ENCODE measurements around the gene AGBL1. TPM values are rescaled to one million over a fixed set of nuclear protein-coding genes. Genes with fewer than 3 reads are reported as not detected.

Gene AGBL1
- polyA plus RNA-seq, 2 of the 4 experiments (the other 2 are of a cell fraction): not detected

DNA sequence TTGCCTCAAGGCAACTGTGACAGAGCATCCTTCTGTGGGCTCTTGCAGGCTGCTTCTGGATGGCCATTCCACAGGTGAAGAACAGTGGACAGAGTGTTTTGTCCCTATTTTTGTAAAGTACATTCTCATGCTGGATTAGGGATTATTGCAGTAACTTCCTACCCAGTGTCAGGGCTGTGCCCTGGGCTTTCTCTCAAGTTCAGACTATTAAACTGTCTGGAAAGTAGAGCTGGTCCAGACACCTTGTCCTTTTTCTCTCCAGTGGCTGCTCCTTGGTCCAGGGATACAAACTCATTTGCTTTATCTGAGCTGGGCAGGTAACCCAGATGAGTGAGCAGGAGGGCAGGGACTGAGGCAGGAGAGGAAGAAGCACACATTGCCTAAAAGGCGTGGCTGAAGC lies 37.4 kb upstream of the AGBL1 start:
- CTCF ChIA-PET: no interaction called here
- Histone ChIP-seq H3K4me1 (no peaks in the 10 kb centered on the region), H3K4me3 (no peak overlapping the region), H3K9me3 (0 out of 3 replicates have a peak, but pooled peaks cover under 1% of the 10 kb centered on the region), H3K27ac (no peak overlapping the region), H3K4me2 (no peak overlapping the region)
- FAIRE-seq (no peak), DNase-seq (ENCODE audit: low read depth in 1 of 2, low spot score in 1 of 2) (no peak), ATAC-seq (no peak)
- TF ChIP-seq NPAS2 (CRISPR knock-in tag; IDR thresholded peaks at IDR 0.05; ENCODE audit: borderline replicate concordance) (no peak), RAD21 (conservative IDR thresholded peaks at IDR 0.05 in 1 of 2, IDR thresholded peaks at IDR 0.05 in 1 of 2) (no peak), CEBPB (IDR thresholded peaks at IDR 0.05) (no peak), ZFP36 (IDR thresholded peaks at IDR 0.05; ENCODE audit: borderline replicate concordance, partially characterized antibody) (no peak), RNF2 (IDR thresholded peaks at IDR 0.05; ENCODE audit: borderline replicate concordance, low read depth) (no peak), POLR2AphosphoS2 (conservative IDR thresholded peaks at IDR 0.05; ENCODE audit: low read length) (no peak), CBX2 (IDR thresholded peaks at IDR 0.05; ENCODE audit: borderline replicate concordance, low read depth) (no peak), ZSCAN20 (CRISPR knock-in tag; IDR thresholded peaks at IDR 0.05) (no peak), ZC3H11A (IDR thresholded peaks at IDR 0.05) (no peak), HOXA7 (CRISPR knock-in tag; IDR thresholded peaks at IDR 0.05) (no peak), NR3C1 (IDR thresholded peaks at IDR 0.05) (no peak), MYC (IDR thresholded peaks at IDR 0.05; ENCODE audit: borderline replicate concordance, low read length) (no peak), FOXS1 (CRISPR knock-in tag; IDR thresholded peaks at IDR 0.05) (no peak)
- TF ChIP-seq, protein P1, sequence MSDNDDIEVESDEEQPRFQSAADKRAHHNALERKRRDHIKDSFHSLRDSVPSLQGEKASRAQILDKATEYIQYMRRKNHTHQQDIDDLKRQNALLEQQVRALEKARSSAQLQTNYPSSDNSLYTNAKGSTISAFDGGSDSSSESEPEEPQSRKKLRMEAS (IDR thresholded peaks at IDR 0.05): no peak
- TF ChIP-seq, protein P2, sequence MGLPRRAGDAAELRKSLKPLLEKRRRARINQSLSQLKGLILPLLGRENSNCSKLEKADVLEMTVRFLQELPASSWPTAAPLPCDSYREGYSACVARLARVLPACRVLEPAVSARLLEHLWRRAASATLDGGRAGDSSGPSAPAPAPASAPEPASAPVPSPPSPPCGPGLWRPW (IDR thresholded peaks at IDR 0.05): no peak
- POLR2A ChIA-PET: no interaction called here
- WGBS (ENCODE audit: missing lambda C conversion rate): 0% methylated on average over 1 of the region's 1 CpG

DNA sequence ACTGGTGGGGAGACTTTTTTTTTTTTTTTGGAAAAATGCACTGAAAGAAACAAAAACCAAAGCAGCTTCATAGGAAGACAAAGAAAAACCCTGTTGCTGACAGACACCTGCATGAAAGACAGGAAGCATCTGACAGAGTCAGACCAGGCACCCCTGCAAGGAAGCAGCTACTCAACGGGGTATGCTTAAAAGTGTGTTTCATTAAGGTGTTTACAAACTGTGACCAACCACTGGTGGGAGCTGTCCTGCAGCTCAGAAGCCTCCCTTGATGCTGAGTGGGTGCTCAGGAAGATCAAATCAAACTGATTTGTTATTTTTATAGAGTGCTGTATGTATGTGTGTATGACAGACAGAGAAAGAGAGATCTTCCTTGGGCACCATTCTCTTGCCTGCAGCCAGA lies 34.7 kb upstream of the AGBL1 start:
- TF ChIP-seq HOXA7 (CRISPR knock-in tag; IDR thresholded peaks at IDR 0.05) (no peak), ATOH8 (CRISPR knock-in tag; IDR thresholded peaks at IDR 0.05; ENCODE audit: low read depth) (no peak), ESRRA (IDR thresholded peaks at IDR 0.05; ENCODE audit: borderline replicate concordance, low read length) (no peak), ZSCAN20 (CRISPR knock-in tag; IDR thresholded peaks at IDR 0.05) (no peak), FOSB (CRISPR knock-in tag; IDR thresholded peaks at IDR 0.05) (no peak), TP53 (CRISPR knock-in tag; IDR thresholded peaks at IDR 0.05) (no peak), POLR2AphosphoS2 (conservative IDR thresholded peaks at IDR 0.05; ENCODE audit: low read length) (no peak), TFCP2L1 (CRISPR knock-in tag; IDR thresholded peaks at IDR 0.05) (no peak), ZFP36 (IDR thresholded peaks at IDR 0.05; ENCODE audit: borderline replicate concordance, partially characterized antibody) (no peak), RFX5 (IDR thresholded peaks at IDR 0.05) (no peak)
- TF ChIP-seq, protein P3, sequence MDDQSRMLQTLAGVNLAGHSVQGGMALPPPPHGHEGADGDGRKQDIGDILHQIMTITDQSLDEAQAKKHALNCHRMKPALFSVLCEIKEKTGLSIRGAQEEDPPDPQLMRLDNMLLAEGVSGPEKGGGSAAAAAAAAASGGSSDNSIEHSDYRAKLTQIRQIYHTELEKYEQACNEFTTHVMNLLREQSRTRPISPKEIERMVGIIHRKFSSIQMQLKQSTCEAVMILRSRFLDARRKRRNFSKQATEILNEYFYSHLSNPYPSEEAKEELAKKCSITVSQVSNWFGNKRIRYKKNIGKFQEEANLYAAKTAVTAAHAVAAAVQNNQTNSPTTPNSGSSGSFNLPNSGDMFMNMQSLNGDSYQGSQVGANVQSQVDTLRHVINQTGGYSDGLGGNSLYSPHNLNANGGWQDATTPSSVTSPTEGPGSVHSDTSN (IDR thresholded peaks at IDR 0.05): no peak
- TF ChIP-seq, protein P4, sequence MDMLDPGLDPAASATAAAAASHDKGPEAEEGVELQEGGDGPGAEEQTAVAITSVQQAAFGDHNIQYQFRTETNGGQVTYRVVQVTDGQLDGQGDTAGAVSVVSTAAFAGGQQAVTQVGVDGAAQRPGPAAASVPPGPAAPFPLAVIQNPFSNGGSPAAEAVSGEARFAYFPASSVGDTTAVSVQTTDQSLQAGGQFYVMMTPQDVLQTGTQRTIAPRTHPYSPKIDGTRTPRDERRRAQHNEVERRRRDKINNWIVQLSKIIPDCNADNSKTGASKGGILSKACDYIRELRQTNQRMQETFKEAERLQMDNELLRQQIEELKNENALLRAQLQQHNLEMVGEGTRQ (IDR thresholded peaks at IDR 0.05): no peak
- TF ChIP-seq, protein P5, sequence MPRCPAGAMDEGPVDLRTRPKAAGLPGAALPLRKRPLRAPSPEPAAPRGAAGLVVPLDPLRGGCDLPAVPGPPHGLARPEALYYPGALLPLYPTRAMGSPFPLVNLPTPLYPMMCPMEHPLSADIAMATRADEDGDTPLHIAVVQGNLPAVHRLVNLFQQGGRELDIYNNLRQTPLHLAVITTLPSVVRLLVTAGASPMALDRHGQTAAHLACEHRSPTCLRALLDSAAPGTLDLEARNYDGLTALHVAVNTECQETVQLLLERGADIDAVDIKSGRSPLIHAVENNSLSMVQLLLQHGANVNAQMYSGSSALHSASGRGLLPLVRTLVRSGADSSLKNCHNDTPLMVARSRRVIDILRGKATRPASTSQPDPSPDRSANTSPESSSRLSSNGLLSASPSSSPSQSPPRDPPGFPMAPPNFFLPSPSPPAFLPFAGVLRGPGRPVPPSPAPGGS (IDR thresholded peaks at IDR 0.05): no peak
- DNase-seq (ENCODE audit: low read depth in 1 of 2, low spot score in 1 of 2): no peak
- Histone ChIP-seq H3K27ac (no peak overlapping the region), H3K9me3 (0 out of 3 replicates have a peak, but pooled peaks cover 2% of the 10 kb centered on the region), H3K4me2 (no peak overlapping the region), H3K4me3 (no peak overlapping the region), H3K4me1 (no peaks in the 10 kb centered on the region)
- WGBS (ENCODE audit: missing lambda C conversion rate): 0% methylated on average over 1 of the region's 1 CpG
- ChIA-PET CTCF (interaction anchor here (1.2 kb wide), 1 partner anchor 64 kb away, joined by 3 read pairs; no protein-coding TSS in a partner anchor), POLR2A (no interaction called here)
- ATAC-seq: no peak
- FAIRE-seq: no peak

All from A549 (cell line).